PFSK-1 (cell line): Measurements from ENCODE around the gene FNTB.

Experiments
- FOXP2 ChIP-seq: optimal IDR thresholded peaks from 2 replicates; pipeline ENCODE3; 2011; ENCODE audit warnings: borderline replicate concordance, control low read depth, inconsistent platforms; ENCODE audit not compliant: insufficient read depth; ENCODE audit errors: extremely low read length, extremely low read depth
- POLR2AphosphoS5 ChIP-seq: IDR thresholded peaks from 2 replicates; pipeline ENCODE4 v1.6.1; 2012; ENCODE audit warnings: low read depth, mild to moderate bottlenecking, control low read depth, low read length, moderate library complexity
- SIN3A ChIP-seq: IDR thresholded peaks from 2 replicates; pipeline ENCODE4 v1.6.1; 2012; ENCODE audit warnings: mild to moderate bottlenecking, low read length, moderate library complexity, borderline replicate concordance; ENCODE audit not compliant: insufficient read depth
- TAF1 ChIP-seq: IDR thresholded peaks from 2 replicates; pipeline ENCODE4 v1.6.1; 2012; ENCODE audit warnings: low read length, control low read depth, borderline replicate concordance; ENCODE audit not compliant: insufficient read depth
- TF ChIP-seq, protein P1 (sequence below), 2 experiments: IDR thresholded peaks; 2 replicates each; pipeline versions ENCODE4 v1.6.1 to v1.8.0; 2011 to 2012; ENCODE audit warnings: low read depth in 2 of 2, low read length in 2 of 2, control low read depth in 1 of 2, inconsistent platforms in 1 of 2, mild to moderate bottlenecking in 1 of 2, moderate library complexity in 1 of 2; ENCODE audit not compliant: insufficient read depth in 1 of 2

The FNTB gene

GRCh38 chr14:65110525-65110924 lies 123.8 kb downstream of the FNTB start:
- TF ChIP-seq, protein P1, sequence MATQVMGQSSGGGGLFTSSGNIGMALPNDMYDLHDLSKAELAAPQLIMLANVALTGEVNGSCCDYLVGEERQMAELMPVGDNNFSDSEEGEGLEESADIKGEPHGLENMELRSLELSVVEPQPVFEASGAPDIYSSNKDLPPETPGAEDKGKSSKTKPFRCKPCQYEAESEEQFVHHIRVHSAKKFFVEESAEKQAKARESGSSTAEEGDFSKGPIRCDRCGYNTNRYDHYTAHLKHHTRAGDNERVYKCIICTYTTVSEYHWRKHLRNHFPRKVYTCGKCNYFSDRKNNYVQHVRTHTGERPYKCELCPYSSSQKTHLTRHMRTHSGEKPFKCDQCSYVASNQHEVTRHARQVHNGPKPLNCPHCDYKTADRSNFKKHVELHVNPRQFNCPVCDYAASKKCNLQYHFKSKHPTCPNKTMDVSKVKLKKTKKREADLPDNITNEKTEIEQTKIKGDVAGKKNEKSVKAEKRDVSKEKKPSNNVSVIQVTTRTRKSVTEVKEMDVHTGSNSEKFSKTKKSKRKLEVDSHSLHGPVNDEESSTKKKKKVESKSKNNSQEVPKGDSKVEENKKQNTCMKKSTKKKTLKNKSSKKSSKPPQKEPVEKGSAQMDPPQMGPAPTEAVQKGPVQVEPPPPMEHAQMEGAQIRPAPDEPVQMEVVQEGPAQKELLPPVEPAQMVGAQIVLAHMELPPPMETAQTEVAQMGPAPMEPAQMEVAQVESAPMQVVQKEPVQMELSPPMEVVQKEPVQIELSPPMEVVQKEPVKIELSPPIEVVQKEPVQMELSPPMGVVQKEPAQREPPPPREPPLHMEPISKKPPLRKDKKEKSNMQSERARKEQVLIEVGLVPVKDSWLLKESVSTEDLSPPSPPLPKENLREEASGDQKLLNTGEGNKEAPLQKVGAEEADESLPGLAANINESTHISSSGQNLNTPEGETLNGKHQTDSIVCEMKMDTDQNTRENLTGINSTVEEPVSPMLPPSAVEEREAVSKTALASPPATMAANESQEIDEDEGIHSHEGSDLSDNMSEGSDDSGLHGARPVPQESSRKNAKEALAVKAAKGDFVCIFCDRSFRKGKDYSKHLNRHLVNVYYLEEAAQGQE (IDR thresholded peaks at IDR 0.05; ENCODE audit: insufficient read depth in 1 of 2, low read depth in 2 of 2, low read length in 2 of 2) = no peak
- TF ChIP-seq SIN3A (no peak), POLR2AphosphoS5 (no peak), FOXP2 (no peak), TAF1 (no peak)
